Measurements from ENCODE around the gene SCGB3A1. TPM values are rescaled to one million over a fixed set of nuclear protein-coding genes. Genes with fewer than 3 reads are reported as not detected.

Gene SCGB3A1
- total and polyA plus RNA-seq, 9 of the 15 experiments (the other 6 are each of a cell fraction or from before 2014, with no cell fraction given): 0.33 TPM; not detected in 8

DNA sequence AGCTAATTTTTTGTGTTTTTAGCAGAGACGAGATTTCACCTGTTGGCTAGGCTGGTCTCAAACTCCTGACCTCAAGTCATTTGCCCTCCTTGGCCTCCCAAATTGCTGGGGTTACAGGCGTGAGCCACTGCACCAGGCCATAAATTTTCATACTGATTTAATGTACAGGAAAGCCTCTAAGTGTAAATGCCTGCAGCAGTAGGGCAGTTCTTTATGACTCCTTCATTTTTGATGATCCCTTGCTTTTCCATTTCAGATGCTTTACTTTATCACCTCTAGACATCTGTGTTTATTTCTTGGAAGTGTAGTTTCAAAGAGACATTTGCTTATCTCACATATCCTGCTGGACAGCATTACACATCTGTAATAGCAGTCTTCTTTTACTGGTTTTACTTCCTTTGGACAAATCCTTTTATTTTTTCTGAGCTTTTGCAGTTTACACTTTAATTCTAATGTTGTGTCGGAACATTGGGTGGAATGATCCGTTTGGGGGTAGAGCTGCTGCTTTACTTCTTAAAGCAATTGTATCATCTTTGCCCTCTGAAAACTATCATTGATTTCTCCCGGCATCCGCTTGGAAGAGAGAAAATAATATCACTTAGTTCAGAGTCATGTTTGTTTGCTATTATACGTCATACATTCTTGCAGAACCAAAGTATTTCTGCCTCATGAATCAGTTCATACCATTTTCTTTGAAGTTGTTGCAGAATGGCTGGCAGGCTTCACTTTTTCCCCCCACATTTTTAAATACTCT is 36.0 kb downstream of the SCGB3A1 start:
- FAIRE-seq (peak; percentile 87), ATAC-seq (peak; percentile 79), DNase-seq (ENCODE audit: extremely low read depth in 1 of 4, low spot score in 3 of 4) (peak; percentile 66 to 81 (median 72))
- ChIA-PET CTCF (ENCODE audit: low intra/inter-chr PET ratio) (no interaction called here), POLR2A (interaction anchor here (0.8 to 1.3 kb wide), 2 partner anchors 11 to 388 kb away, joined by 3 to 4 read pairs; no protein-coding TSS in a partner anchor)
- intact Hi-C loops (cut with micrococcal nuclease) (loop anchor here (5.0 to 10.0 kb wide), 2 partner anchors 49 to 58 kb away; no protein-coding TSS in a partner anchor), in situ Hi-C loops (cut with MboI) (no loop called here)
- H3K9me3 ChIP-seq (replicated peaks; ENCODE audit: control insufficient read depth, insufficient read depth, low read depth, low read length): no peaks in the 10 kb centered on the region
- H3K27me3 ChIP-seq (ENCODE audit: control insufficient read depth in 2 of 2, insufficient read depth in 2 of 2, low read length in 2 of 2): no peaks in the 10 kb centered on the region
- H3K4me1 ChIP-seq (replicated peaks in 1 of 2; ENCODE audit: control insufficient read depth in 2 of 2, insufficient read depth in 2 of 2, low read length in 2 of 2): peaks cover 33 to 58% of the 10 kb centered on the region in 2 experiments; a peak in 4 of 5 replicates
- H3K9me1 ChIP-seq (ENCODE audit: control insufficient read depth, insufficient read depth, low read length): peaks cover 1% of the 10 kb centered on the region
- BruUV-seq (replicated peaks): no TSS peak
- H3K9ac ChIP-seq (ENCODE audit: insufficient read depth in 1 of 2, low read depth in 2 of 2, low read length in 2 of 2): peak overlapping the region in 1 of 2 experiments; percentile 30; a peak in 1 of 4 replicates
- H3K79me2 ChIP-seq (ENCODE audit: control insufficient read depth, insufficient read depth, low read length): peaks cover 49% of the 10 kb centered on the region
- H3K36me3 ChIP-seq (ENCODE audit: control insufficient read depth, insufficient read depth, low read length): peaks cover 47% of the 10 kb centered on the region
- peak overlapping the region; percentile 56 for H3K4me2 ChIP-seq (ENCODE audit: insufficient read depth, low read length)
- no peak overlapping the region for H2AFZ ChIP-seq (ENCODE audit: low read depth, low read length)
- 2% methylated on average over 7 of the region's 7 CpGs for WGBS (ENCODE audit: insufficient coverage, low coverage, missing lambda C conversion rate)
- no peaks in the 10 kb centered on the region for H4K20me1 ChIP-seq (replicated peaks; ENCODE audit: control insufficient read depth, insufficient read depth, low read length)
- no peak overlapping the region for H3K4me3 ChIP-seq
- H3K27ac ChIP-seq (ENCODE audit: extremely low read depth, low read depth, low read length): peak overlapping the region; percentile 72
- TF ChIP-seq E2F8 (IDR thresholded peaks at IDR 0.05; ENCODE audit: low read depth, partially characterized antibody) (peak; percentile 71), TFAP4 (CRISPR knock-in tag; IDR thresholded peaks at IDR 0.05; ENCODE audit: borderline replicate concordance) (peak; percentile 16; the same call in 1 of the 2 replicates), CAMTA2 (CRISPR knock-in tag; conservative IDR thresholded peaks at IDR 0.05) (no peak), EZH2 (IDR thresholded peaks at IDR 0.05; ENCODE audit: borderline replicate concordance, low read depth, low read length) (no peak), MTA1 (IDR thresholded peaks at IDR 0.05; ENCODE audit: borderline replicate concordance) (peak; percentile 85), ARNT (IDR thresholded peaks at IDR 0.05) (peak; percentile 86 to 97), TBP (optimal IDR thresholded peaks at IDR 0.05; ENCODE audit: low read depth, low read length) (no peak), NFIC (IDR thresholded peaks at IDR 0.05) (peak; percentile 91), CBFA2T3 (IDR thresholded peaks at IDR 0.05) (peak; percentile 99), DIDO1 (tag; IDR thresholded peaks at IDR 0.05; ENCODE audit: low read depth) (no peak)
- TF ChIP-seq, protein P1, sequence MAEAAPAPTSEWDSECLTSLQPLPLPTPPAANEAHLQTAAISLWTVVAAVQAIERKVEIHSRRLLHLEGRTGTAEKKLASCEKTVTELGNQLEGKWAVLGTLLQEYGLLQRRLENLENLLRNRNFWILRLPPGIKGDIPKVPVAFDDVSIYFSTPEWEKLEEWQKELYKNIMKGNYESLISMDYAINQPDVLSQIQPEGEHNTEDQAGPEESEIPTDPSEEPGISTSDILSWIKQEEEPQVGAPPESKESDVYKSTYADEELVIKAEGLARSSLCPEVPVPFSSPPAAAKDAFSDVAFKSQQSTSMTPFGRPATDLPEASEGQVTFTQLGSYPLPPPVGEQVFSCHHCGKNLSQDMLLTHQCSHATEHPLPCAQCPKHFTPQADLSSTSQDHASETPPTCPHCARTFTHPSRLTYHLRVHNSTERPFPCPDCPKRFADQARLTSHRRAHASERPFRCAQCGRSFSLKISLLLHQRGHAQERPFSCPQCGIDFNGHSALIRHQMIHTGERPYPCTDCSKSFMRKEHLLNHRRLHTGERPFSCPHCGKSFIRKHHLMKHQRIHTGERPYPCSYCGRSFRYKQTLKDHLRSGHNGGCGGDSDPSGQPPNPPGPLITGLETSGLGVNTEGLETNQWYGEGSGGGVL (CRISPR knock-in tag; IDR thresholded peaks at IDR 0.05): no peak
- TF ChIP-seq, protein P2, sequence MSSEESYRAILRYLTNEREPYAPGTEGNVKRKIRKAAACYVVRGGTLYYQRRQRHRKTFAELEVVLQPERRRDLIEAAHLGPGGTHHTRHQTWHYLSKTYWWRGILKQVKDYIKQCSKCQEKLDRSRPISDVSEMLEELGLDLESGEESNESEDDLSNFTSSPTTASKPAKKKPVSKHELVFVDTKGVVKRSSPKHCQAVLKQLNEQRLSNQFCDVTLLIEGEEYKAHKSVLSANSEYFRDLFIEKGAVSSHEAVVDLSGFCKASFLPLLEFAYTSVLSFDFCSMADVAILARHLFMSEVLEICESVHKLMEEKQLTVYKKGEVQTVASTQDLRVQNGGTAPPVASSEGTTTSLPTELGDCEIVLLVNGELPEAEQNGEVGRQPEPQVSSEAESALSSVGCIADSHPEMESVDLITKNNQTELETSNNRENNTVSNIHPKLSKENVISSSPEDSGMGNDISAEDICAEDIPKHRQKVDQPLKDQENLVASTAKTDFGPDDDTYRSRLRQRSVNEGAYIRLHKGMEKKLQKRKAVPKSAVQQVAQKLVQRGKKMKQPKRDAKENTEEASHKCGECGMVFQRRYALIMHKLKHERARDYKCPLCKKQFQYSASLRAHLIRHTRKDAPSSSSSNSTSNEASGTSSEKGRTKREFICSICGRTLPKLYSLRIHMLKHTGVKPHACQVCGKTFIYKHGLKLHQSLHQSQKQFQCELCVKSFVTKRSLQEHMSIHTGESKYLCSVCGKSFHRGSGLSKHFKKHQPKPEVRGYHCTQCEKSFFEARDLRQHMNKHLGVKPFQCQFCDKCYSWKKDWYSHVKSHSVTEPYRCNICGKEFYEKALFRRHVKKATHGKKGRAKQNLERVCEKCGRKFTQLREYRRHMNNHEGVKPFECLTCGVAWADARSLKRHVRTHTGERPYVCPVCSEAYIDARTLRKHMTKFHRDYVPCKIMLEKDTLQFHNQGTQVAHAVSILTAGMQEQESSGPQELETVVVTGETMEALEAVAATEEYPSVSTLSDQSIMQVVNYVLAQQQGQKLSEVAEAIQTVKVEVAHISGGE (CRISPR knock-in tag; IDR thresholded peaks at IDR 0.05): peak in 1 of 3 experiments; percentile 56; a peak in 1 of 6 replicates
